Ramos (cell line): ENCODE data around the gene PPFIBP1.
"Not testable (repeated sequence)": the region's sequence is repeated elsewhere in the genome, so short reads cannot be mapped to it uniquely, and the experiment has no call there.

Experiments
- in situ Hi-C: fragments of 300-500 bp; cut with MboI; formaldehyde crosslinking; loops from one replicate; pipeline ENCODE4 v1.14.3; 2022; ENCODE audit warnings: low sequenced_read_pairs; ENCODE audit not compliant: unreplicated experiment

The PPFIBP1 gene

GRCh38 chr12:27616356-27617142, 92.5 kb downstream of the PPFIBP1 start:
- in situ Hi-C loops, result no loop called here

- in situ Hi-C loops, result no loop called here
Observed at GRCh38 chr12:27618836-27619235, 94.8 kb downstream of the PPFIBP1 start.

- in situ Hi-C loops, result no loop called here
Observed at GRCh38 chr12:27619308-27619707, 95.3 kb downstream of the PPFIBP1 start.

GRCh38 chr12:27620121-27620520, 96.1 kb downstream of the PPFIBP1 start:
- in situ Hi-C loops, result no loop called here

GRCh38 chr12:27622436-27623195, 98.6 kb downstream of the PPFIBP1 start:
- in situ Hi-C loops, result no loop called here

GRCh38 chr12:27623645-27624044, 99.6 kb downstream of the PPFIBP1 start:
- in situ Hi-C loops, result no loop called here

- in situ Hi-C loops, result no loop called here
Observed at GRCh38 chr12:27624586-27624985, 100.6 kb downstream of the PPFIBP1 start.

- in situ Hi-C loops, result no loop called here
Observed at GRCh38 chr12:27627123-27627852, 103.3 kb downstream of the PPFIBP1 start.

GRCh38 chr12:27627853-27628469, 104.0 kb downstream of the PPFIBP1 start:
- in situ Hi-C loops, result not testable (repeated sequence)

GRCh38 chr12:27630219-27630618, 106.2 kb downstream of the PPFIBP1 start:
- in situ Hi-C loops, result not testable (repeated sequence)

GRCh38 chr12:27631365-27631764, 107.4 kb downstream of the PPFIBP1 start:
- in situ Hi-C loops, result no loop called here

- in situ Hi-C loops, result no loop called here
Observed at GRCh38 chr12:27631813-27632491, 107.9 kb downstream of the PPFIBP1 start.

- in situ Hi-C loops, result no loop called here
Observed at GRCh38 chr12:27635349-27635972, 111.5 kb downstream of the PPFIBP1 start.

- in situ Hi-C loops, result not testable (repeated sequence)
Observed at GRCh38 chr12:27636569-27636968, 112.6 kb downstream of the PPFIBP1 start.

GRCh38 chr12:27637524-27637923, 113.5 kb downstream of the PPFIBP1 start:
- in situ Hi-C loops, result no loop called here

- in situ Hi-C loops, result no loop called here
Observed at GRCh38 chr12:27639265-27639664, 115.3 kb downstream of the PPFIBP1 start.

- in situ Hi-C loops, result not testable (repeated sequence)
Observed at GRCh38 chr12:27640566-27641200, 116.7 kb downstream of the PPFIBP1 start.

GRCh38 chr12:27642361-27642760, 118.4 kb downstream of the PPFIBP1 start:
- in situ Hi-C loops, result not testable (repeated sequence)

- in situ Hi-C loops, result not testable (repeated sequence)
Observed at GRCh38 chr12:27642892-27643291, 118.9 kb downstream of the PPFIBP1 start.
